Effector memory CD4-positive, alpha-beta T cell (primary cell): ENCODE data around the gene SIRT6.
A peak's percentile ranks its signal among the peaks of the same experiment; 100 is the strongest.
"Not testable (repeated sequence)": the region's sequence is repeated elsewhere in the genome, so short reads cannot be mapped to it uniquely, and the experiment has no call there.

Experiments
- DNase-seq, 3 donors: peaks; one replicate each; pipeline ENCODE4 v3.0.0-alpha.2; 2020
- H3K27ac ChIP-seq: 2 replicates; pipeline ENCODE4 v1.7.0; 2013; ENCODE audit warnings: mild to moderate bottlenecking, low read length, moderate library complexity; ENCODE audit not compliant: insufficient read depth, poor library complexity, severe bottlenecking
- H3K27me3 ChIP-seq: replicated peaks from 2 replicates; pipeline ENCODE4 v1.7.0; 2013; ENCODE audit warnings: mild to moderate bottlenecking, low read length; ENCODE audit not compliant: insufficient read depth, control insufficient read depth, poor library complexity, severe bottlenecking
- H3K36me3 ChIP-seq: 2 replicates; pipeline ENCODE4 v1.7.0; 2013; ENCODE audit warnings: mild to moderate bottlenecking, low read length, moderate library complexity; ENCODE audit not compliant: control insufficient read depth, insufficient read depth
- H3K4me1 ChIP-seq: 2 replicates; pipeline ENCODE4 v1.7.0; 2013; ENCODE audit warnings: low read length, mild to moderate bottlenecking; ENCODE audit not compliant: control insufficient read depth, insufficient read depth, poor library complexity, severe bottlenecking
- H3K4me3 ChIP-seq: 2 replicates; pipeline ENCODE4 v1.7.0; 2013; ENCODE audit warnings: low read length, low read depth, mild to moderate bottlenecking; ENCODE audit not compliant: insufficient read depth, poor library complexity, severe bottlenecking
- H3K9me3 ChIP-seq: 2 replicates; pipeline ENCODE4 v1.7.0; 2013; ENCODE audit warnings: mild to moderate bottlenecking, low read length, moderate library complexity; ENCODE audit not compliant: control insufficient read depth

Gene SIRT6

DNA sequence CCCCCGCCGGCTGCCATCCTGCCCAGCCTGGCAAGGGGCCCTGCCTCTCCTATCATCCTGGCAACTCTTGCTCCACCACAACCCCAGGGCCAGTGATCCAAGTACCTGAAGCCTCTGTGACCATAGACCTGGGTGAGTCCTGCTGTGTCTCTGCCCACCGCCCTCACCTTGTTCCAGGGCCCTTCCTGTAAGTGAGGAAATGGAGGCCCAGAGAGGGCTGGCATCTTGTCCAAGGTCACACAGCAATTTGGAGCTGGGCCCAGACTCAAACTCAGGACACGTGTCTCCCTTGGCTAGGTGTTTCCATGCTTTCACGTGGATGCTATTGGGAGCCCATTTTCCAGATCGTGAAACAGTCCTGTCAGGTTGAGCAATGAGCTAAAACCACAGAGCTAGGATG lies 25.2 kb downstream of the SIRT6 start:
- Histone ChIP-seq H3K4me1 (no peaks in the 10 kb centered on the region), H3K4me3 (no peak overlapping the region), H3K36me3 (no peaks in the 10 kb centered on the region), H3K27ac (no peak overlapping the region), H3K9me3 (no peaks in the 10 kb centered on the region), H3K27me3 (no peaks in the 10 kb centered on the region)
- DNase-seq = no peak

DNA sequence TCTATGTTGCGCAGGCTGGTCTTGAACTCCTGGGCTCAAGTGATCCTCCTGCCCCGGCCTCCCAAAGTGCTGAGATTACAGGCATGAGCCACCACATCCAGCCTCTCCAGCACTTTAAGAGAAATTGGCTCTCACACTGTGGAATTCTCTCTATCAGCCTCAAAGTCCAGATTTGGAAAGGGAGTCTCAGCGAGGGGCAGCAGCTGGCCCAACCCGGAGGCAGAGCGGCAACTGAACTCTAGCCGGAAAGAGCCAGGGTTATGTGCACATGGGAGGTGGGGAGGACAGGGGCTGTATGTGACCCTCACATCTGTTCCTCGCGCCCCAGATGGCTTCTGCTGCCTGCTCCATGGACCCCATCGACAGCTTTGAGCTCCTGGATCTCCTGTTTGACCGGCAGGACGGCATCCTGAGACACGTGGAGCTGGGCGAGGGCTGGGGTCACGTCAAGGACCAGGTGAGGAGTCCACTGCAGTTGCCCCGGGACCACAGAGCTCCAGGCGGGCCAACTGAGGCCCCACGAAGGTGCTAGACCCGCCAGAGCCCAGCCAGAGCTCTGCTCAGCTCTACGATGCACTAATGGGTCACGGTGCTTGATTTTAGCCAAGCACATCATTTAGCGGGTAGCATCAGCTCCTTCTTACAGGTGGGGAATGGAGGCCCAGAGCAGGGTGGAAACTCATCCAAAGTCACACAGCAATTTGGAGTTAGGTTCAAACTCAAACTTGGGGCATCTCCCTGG lies 27.6 kb downstream of the SIRT6 start:
- Histone ChIP-seq H3K27ac (no peak overlapping the region), H3K9me3 (no peaks in the 10 kb centered on the region), H3K4me1 (no peaks in the 10 kb centered on the region), H3K36me3 (no peaks in the 10 kb centered on the region), H3K4me3 (no peak overlapping the region), H3K27me3 (no peaks in the 10 kb centered on the region)
- DNase-seq = no peak

DNA sequence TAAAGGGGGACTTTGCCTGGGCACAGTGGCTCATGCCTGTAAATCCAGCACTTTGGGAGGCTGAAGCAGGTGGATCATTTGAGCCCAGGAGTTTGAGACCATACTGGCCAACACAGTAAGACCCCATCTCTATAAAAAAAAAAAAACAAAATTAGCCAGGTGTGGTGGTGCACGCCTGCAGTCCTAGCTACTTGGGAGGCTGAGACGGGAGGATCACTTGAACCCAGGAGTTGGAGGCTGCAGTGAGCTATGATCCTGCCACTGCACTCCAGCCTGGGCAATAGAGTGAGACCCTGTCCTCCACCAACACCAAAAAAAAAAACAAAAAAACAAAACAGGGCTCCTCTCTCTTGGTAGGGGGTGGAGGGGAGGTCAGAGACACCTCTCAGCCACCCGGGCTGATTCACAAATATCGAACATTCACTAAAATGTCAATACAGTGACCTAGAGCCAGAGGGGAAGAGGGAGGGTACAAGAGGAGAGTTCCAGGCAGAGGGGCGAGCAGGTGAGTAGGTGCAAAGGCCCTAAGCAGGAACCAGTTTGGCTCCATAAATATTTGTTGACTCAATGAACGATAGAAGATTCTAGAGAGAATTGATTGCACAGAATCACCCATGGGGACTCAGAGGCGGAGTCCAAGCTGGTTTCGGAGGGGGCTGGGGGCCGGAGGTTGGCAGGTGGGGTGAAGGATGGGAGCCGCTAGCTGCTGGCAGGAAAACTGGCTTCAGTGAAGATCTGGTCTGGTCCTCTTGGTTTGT lies 29.9 kb downstream of the SIRT6 start:
- Histone ChIP-seq H3K27ac (no peak overlapping the region), H3K36me3 (no peaks in the 10 kb centered on the region), H3K4me3 (no peak overlapping the region), H3K9me3 (no peaks in the 10 kb centered on the region), H3K27me3 (no peaks in the 10 kb centered on the region), H3K4me1 (no peaks in the 10 kb centered on the region)
- no peak for DNase-seq

DNA sequence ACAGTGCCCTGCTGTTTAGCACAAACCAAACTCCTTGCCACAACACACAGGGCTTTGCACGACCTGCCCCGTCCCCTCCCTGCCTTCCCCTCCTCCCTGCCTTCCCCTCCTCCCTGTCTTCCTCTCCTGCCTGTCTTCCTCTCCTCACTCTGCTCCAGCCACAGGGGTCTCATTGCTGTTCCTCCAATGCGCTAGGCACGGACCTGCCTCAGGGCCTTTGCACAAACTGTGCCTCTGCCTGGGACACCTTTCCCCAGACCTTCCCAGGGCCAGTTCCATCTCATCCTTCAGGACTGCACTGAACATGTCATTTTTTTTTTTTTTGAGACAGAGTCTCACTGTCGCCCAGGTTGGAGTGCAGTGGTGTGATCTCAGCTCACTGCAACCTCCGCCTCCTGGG lies 30.7 kb downstream of the SIRT6 start:
- no peak overlapping the region for H3K27ac ChIP-seq

DNA sequence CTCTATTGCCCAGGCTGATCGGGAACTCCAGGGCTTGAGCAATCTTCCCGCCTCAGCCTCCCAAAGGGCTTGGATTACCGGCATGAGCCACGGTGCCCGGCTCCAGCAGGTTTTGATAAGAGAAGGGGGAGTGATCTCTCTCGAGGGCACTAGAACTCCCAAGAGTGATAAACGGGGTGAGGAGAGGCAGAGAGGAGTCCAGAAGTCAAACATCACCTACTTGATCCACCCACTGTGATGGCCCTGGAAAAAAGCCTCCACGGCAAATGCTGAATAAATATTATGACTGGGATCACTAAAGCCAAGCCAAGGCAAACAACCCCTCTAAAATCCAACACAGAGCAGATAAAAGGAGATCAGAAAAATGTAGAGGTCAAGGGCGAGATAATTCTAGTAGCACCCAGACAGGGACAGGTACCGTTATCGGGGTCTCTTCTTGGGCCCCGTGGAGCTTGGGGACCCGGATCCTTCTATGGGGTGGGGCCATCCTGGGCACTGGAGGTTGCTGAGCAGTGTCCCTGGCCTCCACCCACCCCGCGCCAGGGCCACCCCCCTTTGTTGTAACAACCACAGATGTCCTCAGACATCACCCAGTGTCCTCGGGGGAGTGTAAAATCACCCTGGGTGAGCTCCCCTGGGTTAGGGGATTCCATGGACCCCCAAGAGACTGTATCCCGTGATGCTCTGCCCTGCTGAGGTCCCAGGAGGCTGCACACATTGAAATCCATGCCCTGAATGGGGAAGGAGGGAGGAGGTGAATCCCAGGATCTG lies 32.7 kb downstream of the SIRT6 start:
- no peaks in the 10 kb centered on the region for H3K9me3 ChIP-seq
- no peaks in the 10 kb centered on the region for H3K4me1 ChIP-seq
- no peaks in the 10 kb centered on the region for H3K36me3 ChIP-seq
- no peak for DNase-seq
- no peak overlapping the region for H3K4me3 ChIP-seq
- H3K27me3 ChIP-seq = no peaks in the 10 kb centered on the region
- no peak overlapping the region for H3K27ac ChIP-seq

More for the DNA sequence above, 30.7 kb downstream of the SIRT6 start:
- Histone ChIP-seq H3K36me3 (no peaks in the 10 kb centered on the region), H3K4me3 (no peak overlapping the region), H3K27me3 (no peaks in the 10 kb centered on the region), H3K9me3 (no peaks in the 10 kb centered on the region), H3K4me1 (no peaks in the 10 kb centered on the region)
- DNase-seq = no peak

DNA sequence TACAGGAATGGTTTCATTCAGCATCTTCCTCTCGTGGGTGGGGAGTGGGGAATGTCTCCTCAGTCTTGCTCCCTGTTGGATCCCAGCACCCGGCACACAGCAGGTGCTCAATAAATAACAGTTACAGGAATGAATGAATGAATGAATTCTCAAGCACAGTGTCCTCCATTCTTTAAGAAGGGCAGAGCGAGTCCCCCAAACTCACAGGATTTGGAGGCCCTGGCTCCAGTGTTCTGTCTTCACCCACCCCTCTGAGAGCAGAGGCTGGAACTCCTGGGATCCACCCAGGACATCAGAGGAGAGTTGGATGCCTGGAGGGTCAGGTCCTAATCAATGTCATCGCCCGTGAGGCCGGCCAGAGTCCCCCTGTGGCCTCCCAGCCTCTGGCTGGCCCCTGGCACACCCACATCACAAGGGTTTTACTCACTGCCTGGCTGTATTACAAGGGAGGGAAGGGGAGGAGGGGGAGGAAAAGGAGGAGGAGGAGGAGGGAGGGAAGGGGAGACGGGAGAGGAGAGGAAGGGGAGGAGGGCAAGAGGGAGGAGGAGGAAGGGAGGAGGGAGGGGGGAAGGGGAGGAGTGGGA lies 37.6 kb downstream of the SIRT6 start:
- H3K27ac ChIP-seq = no peak overlapping the region
- H3K36me3 ChIP-seq = no peaks in the 10 kb centered on the region
- H3K4me1 ChIP-seq = no peaks in the 10 kb centered on the region
- H3K9me3 ChIP-seq = no peaks in the 10 kb centered on the region
- no peak for DNase-seq
- H3K27me3 ChIP-seq = no peaks in the 10 kb centered on the region
- H3K4me3 ChIP-seq = no peak overlapping the region

DNA sequence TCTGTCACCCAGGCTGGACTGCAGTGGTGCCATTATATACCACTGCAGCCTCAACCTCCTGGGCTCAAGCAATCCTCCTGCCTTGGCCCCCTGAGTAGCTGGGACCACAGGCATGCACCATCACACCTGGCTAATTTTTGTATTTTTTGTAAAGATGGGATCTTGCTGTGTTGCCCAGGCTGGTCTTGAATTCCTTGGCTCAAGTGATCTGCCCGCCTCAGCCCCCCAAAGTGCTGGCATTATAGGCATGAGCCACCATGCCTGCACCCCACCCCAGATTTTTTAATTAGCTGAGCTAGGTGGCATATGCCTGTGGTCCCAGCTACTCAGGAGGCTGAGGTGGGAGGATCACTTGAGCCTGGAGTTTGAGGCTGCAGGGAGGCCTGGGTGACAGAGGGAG lies 39.4 kb downstream of the SIRT6 start:
- not testable (repeated sequence) for H3K27me3 ChIP-seq, H3K4me1 ChIP-seq, H3K27ac ChIP-seq, H3K9me3 ChIP-seq, H3K36me3 ChIP-seq, DNase-seq, H3K4me3 ChIP-seq

DNA sequence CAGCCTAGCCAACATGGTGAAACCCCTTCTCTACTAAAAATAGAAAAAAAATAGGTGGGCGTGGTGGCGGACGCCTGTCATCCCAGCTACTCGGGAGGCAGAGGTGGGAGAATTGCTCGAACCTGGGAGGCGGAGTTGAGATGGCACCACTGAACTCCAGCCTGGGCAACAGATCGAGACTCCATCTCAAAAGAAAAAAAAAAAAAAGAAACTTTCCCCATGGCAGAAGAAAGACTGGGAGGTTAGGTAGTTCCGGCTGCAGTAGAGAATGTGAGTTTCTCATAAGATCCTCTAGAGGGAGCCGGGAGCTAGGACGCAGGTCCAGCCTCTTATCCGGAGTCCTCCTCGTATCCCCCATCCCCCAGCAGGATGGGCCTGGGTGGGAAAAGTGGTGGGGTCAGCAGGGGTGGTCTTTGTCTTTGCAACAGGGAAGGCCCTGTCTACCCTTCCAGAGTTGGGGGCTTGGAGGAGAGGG lies 42.1 kb downstream of the SIRT6 start:
- DNase-seq = peak in 1 of 3 donors; percentile 8
- no peaks in the 10 kb centered on the region for H3K27me3 ChIP-seq
- no peaks in the 10 kb centered on the region for H3K9me3 ChIP-seq
- H3K36me3 ChIP-seq = no peaks in the 10 kb centered on the region
- no peak overlapping the region for H3K27ac ChIP-seq
- H3K4me3 ChIP-seq = no peak overlapping the region
- H3K4me1 ChIP-seq = no peaks in the 10 kb centered on the region

DNA sequence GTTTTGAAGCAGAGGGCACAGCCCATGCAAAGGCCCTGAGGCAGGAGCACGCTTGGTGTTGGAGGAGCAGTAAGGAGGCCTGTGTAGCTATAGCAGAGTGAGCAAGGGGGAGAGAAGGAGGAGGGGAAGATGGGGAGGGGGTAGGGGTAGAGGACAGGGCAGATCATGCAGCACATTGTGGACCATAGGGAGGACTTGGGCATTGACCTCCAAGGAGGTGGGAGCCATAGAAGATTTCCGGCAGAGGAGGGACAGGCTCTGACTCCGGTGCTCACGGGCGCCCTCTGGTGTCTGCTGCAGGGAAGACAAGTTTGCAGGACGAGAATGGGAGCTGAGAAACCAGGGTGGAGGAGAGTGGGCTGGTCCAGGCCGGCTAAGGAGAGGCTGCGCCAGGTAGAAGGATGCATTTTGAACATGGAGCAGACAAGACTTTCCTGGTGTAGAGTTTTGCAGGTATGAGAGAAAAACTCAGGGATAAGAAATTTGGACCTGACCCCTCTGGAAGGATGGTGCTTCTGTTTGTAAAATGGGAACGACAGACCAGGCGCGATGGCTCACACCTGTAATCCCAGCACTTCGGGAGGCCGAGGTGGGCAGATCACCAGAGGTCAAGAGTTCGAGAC lies 42.6 kb downstream of the SIRT6 start:
- Histone ChIP-seq H3K27ac (no peak overlapping the region), H3K9me3 (no peaks in the 10 kb centered on the region), H3K27me3 (no peaks in the 10 kb centered on the region), H3K4me1 (no peaks in the 10 kb centered on the region), H3K4me3 (no peak overlapping the region), H3K36me3 (no peaks in the 10 kb centered on the region)
- peak; percentile 65 to 79 (median 71) for DNase-seq
